NCI-H69 (cell line): Measurements from ENCODE around the gene ZBTB48.
A peak's percentile ranks its signal among the peaks of the same experiment; 100 is the strongest.
"Not testable (repeated sequence)": the region's sequence is repeated elsewhere in the genome, so short reads cannot be mapped to it uniquely, and the experiment has no call there.

Source experiments
- DNase-seq: peaks from one replicate; lab custom pipeline; 2025; lab: John Stamatoyannopoulos, UW

ZBTB48 gene

DNA sequence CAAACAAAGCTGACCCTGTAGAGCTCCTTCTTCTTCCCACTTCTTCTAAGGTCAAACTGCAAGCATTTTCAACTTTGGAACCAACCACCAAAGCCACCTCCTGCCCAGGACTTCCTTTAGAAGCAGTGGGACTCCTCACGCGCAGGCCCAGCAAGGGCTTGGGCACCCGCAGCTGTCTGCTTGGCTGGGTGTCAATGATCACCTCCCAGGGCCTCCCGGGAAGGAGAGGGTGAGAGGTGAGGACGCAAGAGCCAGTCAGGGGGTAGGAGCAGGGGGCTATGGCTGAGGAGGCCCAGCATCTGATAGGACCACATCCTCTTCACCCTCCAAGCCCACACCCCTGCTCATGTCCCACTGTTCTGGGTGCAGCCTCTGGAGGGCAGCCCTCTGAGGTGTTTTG is 12.6 kb downstream of the ZBTB48 start:
- no peak for DNase-seq

DNA sequence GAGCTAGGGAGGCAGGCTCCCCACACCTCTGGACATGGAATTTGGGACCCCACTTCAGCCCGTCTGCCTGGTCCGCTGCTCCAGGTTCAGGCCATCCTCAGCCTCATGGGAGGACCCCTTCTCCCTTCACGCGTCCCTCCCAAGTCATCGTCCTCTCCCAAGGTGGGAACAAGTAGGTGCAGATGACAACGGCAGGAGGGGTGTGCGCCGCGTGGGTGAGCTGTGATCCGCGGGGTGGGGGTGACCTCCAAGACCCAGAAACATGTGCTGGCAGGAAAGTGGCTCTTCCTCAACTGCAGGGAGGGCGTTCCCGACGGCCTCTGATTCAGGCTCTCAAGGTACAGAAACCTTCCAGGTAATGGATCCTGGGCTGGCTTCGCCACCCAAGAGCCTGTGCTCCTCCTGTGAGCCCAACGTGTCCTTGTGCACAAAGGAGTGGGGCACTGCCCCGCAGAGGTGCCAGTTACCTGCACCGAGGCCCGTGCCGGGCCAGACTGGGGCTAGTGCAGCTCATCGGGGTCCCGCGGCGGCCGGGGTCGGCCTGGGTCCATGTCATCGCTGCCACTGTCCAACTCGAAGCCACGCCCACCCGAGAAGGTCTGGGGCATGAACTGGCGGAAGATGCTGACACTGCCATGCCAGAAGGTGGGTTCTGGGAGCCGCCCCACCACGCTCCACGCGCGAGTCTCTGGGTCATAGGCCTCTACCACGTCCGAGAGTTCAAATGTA is 13.2 kb downstream of the ZBTB48 start:
- no peak for DNase-seq

DNA sequence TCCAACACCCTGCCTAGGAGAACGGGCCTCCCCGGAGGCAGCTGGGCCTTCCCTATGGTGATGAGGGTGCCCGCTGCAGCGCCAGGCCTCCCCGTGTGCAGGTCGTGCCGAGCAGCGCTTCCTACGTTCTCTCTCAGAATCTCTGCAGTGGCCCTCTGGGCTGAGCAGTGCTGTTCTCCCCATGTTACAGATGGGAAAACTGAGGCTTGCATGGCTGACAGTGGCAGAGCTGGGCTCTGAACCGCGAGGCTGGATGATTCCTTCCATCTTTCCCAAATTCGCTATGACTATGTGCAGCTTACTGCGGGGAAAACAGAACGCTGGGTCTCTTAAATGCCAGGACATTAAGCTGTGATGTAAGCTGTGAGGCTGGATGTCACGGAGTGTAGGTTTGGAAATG is 14.0 kb downstream of the ZBTB48 start:
- DNase-seq: no peak

GRCh38 chr1:6594977-6595740 is 15.4 kb downstream of the ZBTB48 start:
- DNase-seq: peak; percentile 58

DNA sequence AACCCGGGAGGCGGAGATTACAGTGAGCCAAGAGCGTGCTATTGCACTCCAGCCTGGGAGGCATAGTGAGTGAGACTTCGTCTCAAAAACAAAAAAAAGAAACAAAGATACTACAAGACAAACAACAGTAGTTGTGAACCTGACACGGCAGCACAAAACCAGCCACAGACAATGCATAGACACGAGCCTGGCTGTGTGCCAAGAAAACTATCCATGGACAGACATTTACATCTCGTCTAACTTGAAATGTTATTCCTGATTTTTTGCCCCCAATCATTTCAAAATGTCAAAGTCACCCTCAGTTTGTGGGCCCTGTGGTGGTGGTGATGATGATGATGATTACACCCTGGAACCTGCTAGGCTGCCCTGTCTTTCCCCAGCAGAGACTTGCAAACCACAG is 16.6 kb downstream of the ZBTB48 start:
- DNase-seq: no peak

- no peak for DNase-seq
These were observed 17.3 kb downstream of the ZBTB48 start for GRCh38 chr1:6596886-6597776.

- no peak for DNase-seq
These were observed 18.0 kb downstream of the ZBTB48 start for GRCh38 chr1:6597777-6598131.

DNA sequence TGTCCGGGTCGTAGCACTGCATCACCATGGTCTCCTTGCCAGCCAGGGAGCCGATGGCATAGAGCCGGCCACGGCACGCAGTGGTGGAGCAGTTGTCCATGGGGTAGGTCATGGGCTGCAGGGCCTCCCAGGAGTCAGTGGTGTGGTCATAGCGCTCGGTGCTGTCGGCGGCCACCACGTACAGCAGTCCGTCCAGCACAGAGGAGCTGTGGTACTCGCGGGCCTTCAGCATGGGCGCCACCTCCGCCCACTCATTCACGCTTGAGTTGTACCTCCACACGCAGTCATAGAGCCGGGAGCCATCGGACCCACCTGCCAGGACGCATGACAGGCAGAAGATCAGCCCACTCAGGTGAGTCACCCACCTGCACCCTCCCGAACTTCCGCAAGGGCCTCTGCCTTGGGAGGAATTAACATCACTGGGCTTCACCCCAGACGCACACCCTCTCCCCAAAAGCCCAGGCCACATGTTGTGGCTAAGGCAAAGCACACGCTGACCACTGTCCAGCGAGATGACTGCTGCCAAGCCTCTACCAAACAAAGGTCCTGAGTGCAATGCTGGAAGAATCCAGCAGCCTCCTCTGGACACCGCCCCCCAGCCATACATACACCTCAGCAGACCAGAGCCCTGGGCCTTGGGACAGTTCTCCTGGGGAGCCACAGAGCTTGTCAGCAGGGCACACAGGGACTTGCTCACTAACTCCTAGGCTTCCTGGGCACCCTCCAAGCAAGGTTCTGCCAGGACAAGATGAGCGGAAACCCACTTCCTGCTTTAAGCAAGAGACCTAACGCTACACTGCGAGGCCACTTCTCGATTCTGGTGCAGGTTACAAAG is 19.6 kb downstream of the ZBTB48 start:
- no peak for DNase-seq

DNA sequence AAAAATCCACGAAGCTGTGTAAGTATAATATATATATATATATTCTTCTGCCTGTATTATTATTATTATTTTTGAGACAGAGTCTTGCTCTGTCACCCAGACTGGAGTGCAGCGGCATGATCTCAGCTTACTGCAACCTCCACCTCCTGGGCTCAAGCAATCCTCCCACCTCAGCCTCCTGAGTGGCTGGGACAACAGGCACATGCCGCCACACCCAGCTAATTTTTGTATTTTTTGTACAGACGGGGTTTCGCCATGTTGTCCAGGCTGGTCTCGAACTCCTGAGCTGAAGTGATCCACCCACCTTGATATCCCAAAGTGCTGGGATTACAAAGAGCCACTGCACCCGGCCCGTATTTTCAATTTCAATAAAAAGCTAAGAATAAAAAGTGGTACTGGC is 20.2 kb downstream of the ZBTB48 start:
- not testable (repeated sequence) for DNase-seq

DNA sequence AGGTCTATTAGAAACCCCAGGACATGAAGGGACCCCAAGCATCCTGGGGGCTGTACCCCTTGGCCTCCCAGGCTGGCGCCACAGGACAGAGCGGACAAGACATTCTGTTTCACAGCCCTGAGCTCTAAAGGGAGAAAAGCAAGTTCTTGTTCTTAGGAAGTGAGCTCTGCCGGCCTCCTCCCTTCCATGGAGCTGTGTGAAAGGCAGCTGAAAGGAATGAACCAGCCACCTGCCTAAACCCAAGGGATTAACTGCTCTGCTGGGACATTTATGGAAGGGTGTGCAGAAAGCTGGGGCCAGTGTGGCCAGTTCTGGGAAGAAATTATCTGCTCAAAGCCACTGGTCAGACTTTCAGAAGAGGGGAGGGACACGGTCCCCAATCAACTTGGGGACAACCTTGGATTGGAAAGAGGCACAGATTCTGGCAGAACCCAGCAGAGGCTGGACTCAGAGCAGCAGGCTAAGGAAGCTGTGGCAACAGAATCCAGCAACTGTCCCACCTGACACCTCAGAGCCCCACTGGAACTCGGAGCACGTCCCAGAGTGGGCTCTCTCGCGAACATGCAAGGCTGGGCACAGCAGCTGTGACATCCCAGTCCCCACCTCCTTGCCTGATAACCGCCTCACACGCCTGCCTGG is 20.7 kb downstream of the ZBTB48 start:
- DNase-seq: peak; percentile 6

GRCh38 chr1:6601049-6601922 is 21.5 kb downstream of the ZBTB48 start:
- peak; percentile 39 for DNase-seq

- DNase-seq: peak; percentile 58
These were observed 22.3 kb downstream of the ZBTB48 start for GRCh38 chr1:6601923-6602668.

GRCh38 chr1:6602669-6603237 is 23.0 kb downstream of the ZBTB48 start, which contains the start of gene KLHL21:
Gene KLHL21, minus strand, starts transcription at chr1:6602869. Its CDS starts 52 bp downstream, at chr1:6602817.
- DNase-seq: peak; percentile 83

- no peak for DNase-seq
These were observed 23.6 kb downstream of the ZBTB48 start for GRCh38 chr1:6603238-6603914.

DNA sequence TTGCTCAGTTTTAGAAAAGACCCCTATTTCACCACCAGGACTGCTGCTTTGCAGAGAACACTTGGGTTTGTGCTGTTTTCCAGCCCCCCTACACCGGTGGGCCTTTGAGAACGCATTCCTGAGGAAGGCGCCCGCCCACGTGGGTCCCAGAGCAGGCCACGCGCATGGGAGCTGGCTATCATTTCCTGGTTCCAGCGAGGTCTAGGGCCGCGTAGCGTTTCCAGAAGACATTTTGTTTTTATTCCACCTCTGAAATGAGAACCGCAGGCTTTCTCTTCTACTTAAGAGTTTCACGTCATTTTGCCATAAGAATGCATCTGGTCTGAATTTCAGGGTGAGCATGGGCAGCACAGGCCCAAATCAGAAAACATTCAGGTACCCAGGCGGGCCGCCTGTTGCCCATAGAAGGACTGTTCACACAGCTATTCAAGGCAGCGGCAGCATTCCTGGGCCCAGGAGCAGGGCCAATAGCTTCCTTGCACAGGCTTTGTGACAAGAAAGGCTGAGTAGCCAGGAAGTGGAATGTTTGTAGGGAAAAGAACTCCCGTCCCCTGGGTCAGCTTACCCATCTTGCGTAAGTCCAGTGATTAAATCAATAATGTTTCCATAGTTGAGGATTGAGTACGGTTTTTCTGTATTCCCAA is 24.2 kb downstream of the ZBTB48 start:
- DNase-seq: no peak

DNA sequence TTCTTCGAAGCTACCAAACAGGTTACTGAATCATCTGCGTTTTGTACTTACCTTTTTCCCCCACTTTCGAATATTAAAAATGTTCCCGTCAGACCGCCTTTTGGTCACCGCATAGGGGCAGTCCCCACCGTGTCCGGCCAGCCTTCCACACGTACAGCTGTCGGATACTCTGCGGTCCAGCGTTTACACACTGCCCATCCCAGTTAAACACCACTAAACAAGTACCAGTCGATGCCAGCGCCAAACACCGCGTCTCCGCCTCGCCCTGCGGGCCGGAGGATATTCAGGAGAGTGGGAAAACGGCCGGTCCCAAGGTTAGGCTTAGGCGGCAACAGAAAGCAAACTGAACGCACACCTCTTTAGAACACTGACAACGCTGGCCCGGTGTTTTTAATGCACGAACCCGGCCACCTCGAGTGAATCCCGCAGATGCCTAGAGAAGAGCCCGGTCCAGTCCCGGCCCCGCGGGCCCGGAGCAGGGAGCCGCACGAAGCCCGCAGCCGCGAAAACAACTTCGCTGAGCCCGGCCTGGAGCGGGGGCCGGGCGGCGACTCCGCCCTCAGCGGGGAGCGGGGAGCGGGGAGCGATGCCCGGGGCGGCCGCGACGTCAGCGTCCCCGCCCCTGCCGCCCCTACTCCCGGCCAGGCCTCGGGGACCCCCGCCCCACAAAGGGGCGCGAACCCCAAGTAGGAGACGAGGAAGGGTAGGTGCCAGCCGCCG is 33.0 kb downstream of the ZBTB48 start:
- peak; percentile 79 for DNase-seq

DNA sequence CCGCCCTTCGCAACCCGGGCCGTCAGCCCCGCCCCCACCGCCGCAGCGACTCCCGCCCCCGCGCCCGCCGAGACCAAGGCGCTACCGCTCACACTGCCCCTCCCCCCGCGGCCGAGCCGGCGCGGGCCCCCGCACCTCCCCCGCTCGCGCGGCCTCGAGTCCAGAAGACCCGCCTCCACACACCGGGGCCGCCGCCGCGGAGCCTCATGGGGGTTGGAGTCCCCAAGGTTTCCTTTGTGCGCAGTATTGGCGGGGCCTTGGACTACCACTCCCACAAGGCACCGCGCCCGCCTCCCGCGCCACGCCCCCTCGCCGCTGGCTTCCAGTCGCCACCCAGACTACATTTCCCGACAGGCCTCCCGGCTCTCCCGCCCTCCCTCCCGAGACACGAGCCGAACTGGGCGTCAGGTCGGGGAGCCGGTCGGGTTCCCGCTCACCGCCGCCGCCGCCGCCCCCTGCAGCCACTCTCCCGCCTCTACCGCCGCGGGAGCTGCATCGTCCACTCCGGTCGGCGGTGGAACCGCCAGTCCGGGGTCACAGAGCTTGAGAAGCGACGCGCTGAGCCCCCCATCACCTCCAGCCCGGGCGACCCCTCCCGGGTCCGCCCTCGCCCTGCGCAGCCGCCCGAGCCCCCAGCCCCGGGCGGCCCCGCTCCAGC is 33.7 kb downstream of the ZBTB48 start, which contains the start of gene PHF13:
TSS of gene PHF13 (plus strand) at position 371 of the 658 bp plus-strand sequence. CDS start 336 bp downstream, outside the sequence.
- DNase-seq: peak; percentile 98
